Mesendoderm (in vitro differentiated cells): ENCODE data around the gene ZFP30. TPM values are rescaled to one million over a fixed set of nuclear protein-coding genes. Genes with fewer than 3 reads are reported as not detected.

Source experiments
- small RNA-seq: library from polyadenylated mRNA; stranded (forward); fragments of <200 nt; extraction: miRNeasy Mini kit (QIAGEN cat#:217004); gene quantifications from one replicate; pipeline ENCODE3, GENCODE V24; 2013; ENCODE audit not compliant: insufficient read depth

The ZFP30 gene

Small RNA genes lying within 50 kb of the gene (small RNA-seq; reads per million reads assigned to genes)
- gene SELENOKP1 = not detected
